ENCODE measurements around the gene AVL9. TPM values are rescaled to one million over a fixed set of nuclear protein-coding genes. Genes with fewer than 3 reads are reported as not detected.

AVL9 gene
- polyA plus RNA-seq, 2 of the 4 experiments (the other 2 are of a cell fraction): 24.0 to 36.1 TPM

- DNase-seq (ENCODE audit: low read depth in 1 of 2, low spot score in 1 of 2) (no peak), FAIRE-seq (no peak), ATAC-seq (no peak)
- WGBS (ENCODE audit: missing lambda C conversion rate): 85% methylated on average over 1 of the region's 1 CpG
- Histone ChIP-seq H3K27ac (no peak overlapping the region), H3K4me2 (no peak overlapping the region), H3K4me1 (no peaks in the 10 kb centered on the region), H3K4me3 (no peak overlapping the region), H3K9me3 (no peaks in the 10 kb centered on the region)
- ChIA-PET POLR2A (no interaction called here), CTCF (interaction anchor here (1.0 to 8.7 kb wide), 2 partner anchors 12 to 270 kb away, joined by 3 to 241 read pairs; partner anchors contain the start of gene LSM5)
- no peak for TF ChIP-seq MAZ (IDR thresholded peaks at IDR 0.05; ENCODE audit: borderline replicate concordance, low read depth, low read length)
- no peak for TF ChIP-seq RAD21 (conservative IDR thresholded peaks at IDR 0.05 in 1 of 2, IDR thresholded peaks at IDR 0.05 in 1 of 2)
- TF ChIP-seq JUN (IDR thresholded peaks at IDR 0.05): no peak
- TF ChIP-seq ESRRA (IDR thresholded peaks at IDR 0.05; ENCODE audit: borderline replicate concordance, low read length): no peak
- TF ChIP-seq ZC3H11A (IDR thresholded peaks at IDR 0.05): no peak
- TF ChIP-seq HMGXB4 (CRISPR knock-in tag; IDR thresholded peaks at IDR 0.05; ENCODE audit: borderline replicate concordance): no peak
- TF ChIP-seq ELK1 (IDR thresholded peaks at IDR 0.05; ENCODE audit: low read depth, low read length): no peak
- TF ChIP-seq HOXB5 (CRISPR knock-in tag; IDR thresholded peaks at IDR 0.05): no peak
- TF ChIP-seq ZFP36 (IDR thresholded peaks at IDR 0.05; ENCODE audit: borderline replicate concordance, partially characterized antibody): no peak
- no peak for TF ChIP-seq TP53 (CRISPR knock-in tag; IDR thresholded peaks at IDR 0.05)
- TF ChIP-seq ZSCAN20 (CRISPR knock-in tag; IDR thresholded peaks at IDR 0.05): no peak
- TF ChIP-seq JUNB (IDR thresholded peaks at IDR 0.05): no peak
- TF ChIP-seq BCL3 (IDR thresholded peaks at IDR 0.05): no peak
- TF ChIP-seq NPAS2 (CRISPR knock-in tag; IDR thresholded peaks at IDR 0.05; ENCODE audit: borderline replicate concordance): no peak
These were observed 17.7 kb upstream of the AVL9 start for GRCh38 chr7:32477649-32477980.

- FAIRE-seq: no peak
- Histone ChIP-seq H3K4me3 (no peak overlapping the region), H3K4me2 (no peak overlapping the region), H3K27ac (no peak overlapping the region), H3K4me1 (no peaks in the 10 kb centered on the region), H3K9me3 (no peaks in the 10 kb centered on the region)
- DNase-seq (ENCODE audit: low read depth in 1 of 2, low spot score in 1 of 2): peak; percentile 62 to 72
- no peak for TF ChIP-seq RCOR1 (IDR thresholded peaks at IDR 0.05; ENCODE audit: low read depth, low read length)
- TF ChIP-seq RAD21 (conservative IDR thresholded peaks at IDR 0.05 in 1 of 2, IDR thresholded peaks at IDR 0.05 in 1 of 2): peak; percentile 90 to 95
- TF ChIP-seq, protein P1, sequence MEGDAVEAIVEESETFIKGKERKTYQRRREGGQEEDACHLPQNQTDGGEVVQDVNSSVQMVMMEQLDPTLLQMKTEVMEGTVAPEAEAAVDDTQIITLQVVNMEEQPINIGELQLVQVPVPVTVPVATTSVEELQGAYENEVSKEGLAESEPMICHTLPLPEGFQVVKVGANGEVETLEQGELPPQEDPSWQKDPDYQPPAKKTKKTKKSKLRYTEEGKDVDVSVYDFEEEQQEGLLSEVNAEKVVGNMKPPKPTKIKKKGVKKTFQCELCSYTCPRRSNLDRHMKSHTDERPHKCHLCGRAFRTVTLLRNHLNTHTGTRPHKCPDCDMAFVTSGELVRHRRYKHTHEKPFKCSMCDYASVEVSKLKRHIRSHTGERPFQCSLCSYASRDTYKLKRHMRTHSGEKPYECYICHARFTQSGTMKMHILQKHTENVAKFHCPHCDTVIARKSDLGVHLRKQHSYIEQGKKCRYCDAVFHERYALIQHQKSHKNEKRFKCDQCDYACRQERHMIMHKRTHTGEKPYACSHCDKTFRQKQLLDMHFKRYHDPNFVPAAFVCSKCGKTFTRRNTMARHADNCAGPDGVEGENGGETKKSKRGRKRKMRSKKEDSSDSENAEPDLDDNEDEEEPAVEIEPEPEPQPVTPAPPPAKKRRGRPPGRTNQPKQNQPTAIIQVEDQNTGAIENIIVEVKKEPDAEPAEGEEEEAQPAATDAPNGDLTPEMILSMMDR (IDR thresholded peaks at IDR 0.05): peak; percentile 92
- TF ChIP-seq SMC3 (IDR thresholded peaks at IDR 0.05): peak; percentile 83
- 12% methylated on average over 2 of the region's 2 CpGs for WGBS (ENCODE audit: missing lambda C conversion rate)
- ChIA-PET POLR2A (interaction anchor here (0.7 to 1.0 kb wide), 2 partner anchors 10 to 266 kb away, joined by 5 to 6 read pairs; partner anchors contain the start of gene LSM5), CTCF (interaction anchor here (0.6 to 8.7 kb wide), 34 partner anchors 8 to 1345 kb away, joined by 3 to 241 read pairs (median 4); partner anchors contain the start of gene LSM5)
- ATAC-seq: peak; percentile 61 to 67
These were observed 15.6 kb upstream of the AVL9 start for GRCh38 chr7:32479574-32480200.

Measured in A549 (cell line).